ENCODE measurements around the gene SLC15A1.
"Not testable (repeated sequence)": the region's sequence is repeated elsewhere in the genome, so short reads cannot be mapped to it uniquely, and the experiment has no call there.

- not testable (repeated sequence) for TF ChIP-seq CTCF (IDR thresholded peaks at IDR 0.05; ENCODE audit: poor library complexity, severe bottlenecking); TAF1 (IDR thresholded peaks at IDR 0.05; ENCODE audit: low read depth); EZH2 (IDR thresholded peaks at IDR 0.05; ENCODE audit: borderline replicate concordance, insufficient read depth, low read length, poor library complexity, severe bottlenecking); SMC3 (conservative IDR thresholded peaks at IDR 0.05; ENCODE audit: poor library complexity); REST (IDR thresholded peaks at IDR 0.05; ENCODE audit: borderline replicate concordance); POLR2AphosphoS5 (IDR thresholded peaks at IDR 0.05); EP300 (conservative IDR thresholded peaks at IDR 0.05; ENCODE audit: poor library complexity, severe bottlenecking); RAD21 (conservative IDR thresholded peaks at IDR 0.05)
Observed at GRCh38 chr13:98754468-98754867, 2.0 kb upstream of the SLC15A1 start.

All from neural cell (in vitro differentiated cells).